Common myeloid progenitor, CD34-positive (primary cell): ENCODE results near the gene SVIL.
"Not testable (repeated sequence)": the region's sequence is repeated elsewhere in the genome, so short reads cannot be mapped to it uniquely, and the experiment has no call there.

Source experiments
- CTCF ChIA-PET: fragments of 350-600 bp; sonication (Branson Sonifier 250); formaldehyde crosslinking; loops from one replicate; lab custom pipeline; 2021; ENCODE audit warnings: antibody characterized with exemption; lab: Charles Lee
- POLR2A ChIA-PET: fragments of 350-600 bp; sonication (Branson Sonifier 250); formaldehyde crosslinking; loops from one replicate; lab custom pipeline; 2021; ENCODE audit warnings: antibody characterized with exemption; lab: Charles Lee
- DNase-seq, 3 donors: peaks; one replicate each; pipeline versions ENCODE4 v3.0.0 to v3.0.0-alpha.2; 2013
- H3K27ac ChIP-seq, 2 experiments: 1 replicate in 1 of 2; 2 replicates in 1 of 2; pipeline ENCODE4 v1.7.0; 2013; ENCODE audit warnings: inconsistent platforms in 2 of 2, low read length in 2 of 2, mild to moderate bottlenecking in 2 of 2, low read depth in 1 of 2, moderate library complexity in 1 of 2; ENCODE audit not compliant: severe bottlenecking in 2 of 2, insufficient read depth in 1 of 2, poor library complexity in 1 of 2
- H3K27me3 ChIP-seq, 5 experiments: replicated peaks in 2 of 5; 1 replicate in 3 of 5; 2 replicates in 2 of 5; pipeline versions ENCODE4 v1.6.1 to v1.7.0; 2013; ENCODE audit warnings: low read length in 4 of 5, mild to moderate bottlenecking in 2 of 5, moderate library complexity in 2 of 5, inconsistent platforms in 1 of 5; ENCODE audit not compliant: insufficient read depth in 5 of 5, control insufficient read depth in 4 of 5
- H3K36me3 ChIP-seq, 4 experiments: 1 replicate in 2 of 4; 2 replicates in 2 of 4; pipeline versions ENCODE4 v1.6.1 to v1.7.0; 2013; ENCODE audit warnings: low read length in 3 of 4, control low read depth in 1 of 4, mild to moderate bottlenecking in 1 of 4; ENCODE audit not compliant: control insufficient read depth in 4 of 4, insufficient read depth in 4 of 4
- H3K4me1 ChIP-seq, 4 experiments: 1 replicate in 3 of 4; 2 replicates in 1 of 4; pipeline versions ENCODE4 v1.6.1 to v1.7.1; 2013; ENCODE audit warnings: low read length in 3 of 4, mild to moderate bottlenecking in 3 of 4, control low read depth in 1 of 4, inconsistent platforms in 1 of 4, moderate library complexity in 1 of 4; ENCODE audit not compliant: control insufficient read depth in 4 of 4, insufficient read depth in 4 of 4; ENCODE audit errors: control extremely low read depth in 1 of 4
- H3K4me3 ChIP-seq, 7 experiments: 1 replicate in 4 of 7; 2 replicates in 3 of 7; pipeline versions ENCODE4 v1.5.1 to v1.7.0; 2013; ENCODE audit warnings: mild to moderate bottlenecking in 7 of 7, low read length in 6 of 7, moderate library complexity in 6 of 7, inconsistent platforms in 2 of 7, low read depth in 2 of 7, control low read depth in 1 of 7; ENCODE audit not compliant: insufficient read depth in 4 of 7, control insufficient read depth in 1 of 7; ENCODE audit errors: extremely low read depth in 1 of 7
- H3K9me3 ChIP-seq, 5 experiments: 1 replicate in 4 of 5; 2 replicates in 1 of 5; pipeline versions ENCODE4 v1.6.1 to v1.7.1; 2013; ENCODE audit warnings: low read length in 4 of 5, mild to moderate bottlenecking in 2 of 5, inconsistent platforms in 1 of 5, low read depth in 1 of 5, moderate library complexity in 1 of 5; ENCODE audit not compliant: control insufficient read depth in 4 of 5, insufficient read depth in 2 of 5; ENCODE audit errors: control extremely low read depth in 1 of 5
- WGBS: methylation state at CpG from one replicate; pipeline ENCODE4 v1.1.5; 2013; ENCODE audit not compliant: insufficient coverage; 5-methylcytosine and 5-hydroxymethylcytosine counted together

SVIL gene

DNA sequence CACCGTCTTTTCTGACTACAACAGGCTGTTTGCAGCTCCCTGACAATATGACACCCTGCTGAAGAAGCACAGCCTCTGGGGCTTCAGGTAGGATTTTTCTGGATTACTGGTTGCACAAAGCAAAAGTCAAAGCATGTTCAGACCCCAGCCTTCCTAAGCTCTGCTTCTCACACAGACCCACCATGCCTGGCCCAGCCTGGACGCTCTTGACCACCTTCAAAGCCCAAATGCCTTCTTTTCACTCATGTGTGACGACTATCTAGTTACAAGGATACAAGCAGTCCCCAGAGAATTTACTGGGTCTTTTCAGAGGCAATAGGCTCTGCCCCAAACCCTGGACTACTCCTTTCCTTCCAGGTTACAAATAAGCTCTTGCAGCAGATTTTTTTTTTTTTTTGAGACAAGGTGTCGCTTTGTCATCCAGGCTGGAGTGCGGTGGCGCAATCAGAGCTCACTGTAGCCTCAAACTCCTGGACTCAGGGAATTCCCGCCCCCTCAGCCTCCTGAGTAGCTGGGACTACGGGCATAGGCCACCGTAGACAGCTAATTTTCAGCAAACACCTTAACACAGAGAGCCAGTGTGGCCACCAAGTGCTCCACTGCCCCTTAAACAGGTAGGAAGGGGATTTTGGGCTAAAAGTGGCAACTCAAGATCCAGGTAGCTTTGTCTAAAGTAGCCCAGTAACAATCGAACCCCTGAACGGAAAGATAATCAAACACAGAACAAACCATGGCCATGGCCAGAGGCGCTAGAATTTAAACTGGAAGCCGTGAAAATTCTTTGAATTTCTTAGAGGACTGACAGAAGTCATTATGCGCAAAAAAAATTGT, 16.2 kb downstream of the SVIL start:
- no peak overlapping the region for H3K4me3 ChIP-seq
- no peaks in the 10 kb centered on the region for H3K27me3 ChIP-seq
- peaks cover 0 to 2% (median 0%) of the 10 kb centered on the region in 4 experiments for H3K36me3 ChIP-seq
- CTCF ChIA-PET = interaction anchor here (1.0 to 1.5 kb wide), 4 partner anchors 11 to 28 kb away, joined by 3 to 5 read pairs (median 4); no protein-coding TSS in a partner anchor
- POLR2A ChIA-PET = interaction anchor here (0.5 to 0.7 kb wide), 2 partner anchors 29 to 41 kb away, joined by 3 to 4 read pairs; no protein-coding TSS in a partner anchor
- over 99% methylated on average over 8 of the region's 14 CpGs for WGBS
- H3K27ac ChIP-seq = no peak overlapping the region
- no peaks in the 10 kb centered on the region for H3K4me1 ChIP-seq
- no peaks in the 10 kb centered on the region for H3K9me3 ChIP-seq
- no peak for DNase-seq

DNA sequence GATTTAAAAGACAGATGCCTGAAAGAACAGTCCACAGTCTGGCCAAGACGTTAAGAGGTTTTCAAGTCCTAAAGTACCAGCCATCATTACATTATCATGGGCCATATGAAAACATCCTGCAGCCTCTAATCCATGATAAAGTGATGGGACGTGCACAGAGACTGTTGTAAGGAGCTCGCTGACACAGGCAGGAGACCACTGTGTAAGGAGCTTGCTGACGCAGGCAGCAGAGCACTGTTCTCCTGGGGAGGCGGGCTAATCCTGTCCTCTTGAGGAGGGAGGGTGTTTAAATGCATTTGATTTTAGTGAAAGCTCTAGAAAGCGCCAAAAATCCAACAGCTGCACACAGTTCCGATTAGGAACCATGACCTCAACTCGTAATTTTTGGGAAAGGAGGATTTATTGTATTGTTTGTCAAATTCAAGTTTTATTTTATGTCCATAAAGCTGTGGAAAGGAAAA, 16.9 kb downstream of the SVIL start:
- Histone ChIP-seq H3K9me3 (no peaks in the 10 kb centered on the region), H3K27me3 (no peaks in the 10 kb centered on the region), H3K4me3 (no peak overlapping the region), H3K27ac (no peak overlapping the region), H3K4me1 (no peaks in the 10 kb centered on the region), H3K36me3 (peaks cover 0 to 2% (median 0%) of the 10 kb centered on the region in 4 experiments)
- no peak for DNase-seq
- 94% methylated on average over 8 of the region's 8 CpGs for WGBS
- POLR2A ChIA-PET = no interaction called here
- CTCF ChIA-PET = interaction anchor here (1.0 to 1.5 kb wide), 4 partner anchors 10 to 27 kb away, joined by 3 to 5 read pairs (median 4); no protein-coding TSS in a partner anchor

DNA sequence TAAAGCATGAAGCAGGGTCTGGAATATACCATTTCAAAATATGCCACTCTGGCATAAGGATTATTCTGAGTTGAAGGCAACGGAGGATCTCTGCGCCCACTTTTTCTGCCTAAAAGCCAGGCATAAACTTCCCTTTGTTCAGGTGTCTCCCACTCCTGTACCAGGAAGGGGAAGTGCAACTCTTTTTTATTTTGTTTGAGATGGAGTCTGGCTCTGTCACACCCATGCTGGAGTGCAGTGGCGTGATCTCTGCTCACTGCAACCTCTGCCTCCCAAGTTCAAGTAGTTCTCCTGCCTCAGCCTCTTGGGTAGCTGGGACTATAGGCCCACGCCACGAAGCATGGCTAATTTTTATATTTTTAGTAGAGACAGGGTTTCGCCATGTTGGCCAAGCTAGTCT, 18.2 kb downstream of the SVIL start:
- POLR2A ChIA-PET = no interaction called here

DNA sequence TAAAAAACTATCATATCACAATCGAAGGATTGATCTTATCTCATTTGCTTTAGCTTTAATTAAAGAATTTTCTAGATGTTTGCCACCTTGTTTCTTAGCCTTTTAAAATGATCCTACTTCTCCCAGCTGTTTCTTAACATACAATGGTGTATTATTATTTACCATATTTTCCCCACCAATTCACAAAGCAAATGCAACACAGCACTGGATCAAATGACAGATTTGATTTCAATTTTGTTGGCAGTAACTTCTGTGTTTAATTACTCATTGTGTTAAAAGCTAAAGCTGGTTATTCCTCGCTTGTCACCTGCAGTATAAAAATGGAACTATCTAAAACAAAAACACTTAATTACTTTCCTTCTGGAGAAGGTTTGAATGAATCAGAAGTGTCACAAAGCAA, 19.6 kb downstream of the SVIL start:
- CTCF ChIA-PET = interaction anchor here (1.0 to 1.4 kb wide), 2 partner anchors 14 to 24 kb away, joined by 3 read pairs; no protein-coding TSS in a partner anchor
- POLR2A ChIA-PET = no interaction called here
- Histone ChIP-seq H3K36me3 (peaks cover 0 to 2% (median 0%) of the 10 kb centered on the region in 4 experiments), H3K9me3 (peaks cover 0 to 4% (median 0%) of the 10 kb centered on the region in 5 experiments), H3K4me1 (no peaks in the 10 kb centered on the region), H3K27me3 (no peaks in the 10 kb centered on the region), H3K27ac (no peak overlapping the region), H3K4me3 (no peak overlapping the region)
- DNase-seq = no peak
- no CpG with 5 or more reads among the region's 2 CpGs for WGBS

More for the DNA sequence above, 18.2 kb downstream of the SVIL start:
- H3K27ac ChIP-seq = no peak overlapping the region
- peaks cover 0 to 2% (median 0%) of the 10 kb centered on the region in 4 experiments for H3K36me3 ChIP-seq
- peaks cover 0 to 2% (median 0%) of the 10 kb centered on the region in 5 experiments for H3K9me3 ChIP-seq
- CTCF ChIA-PET = no interaction called here
- no peak for DNase-seq
- H3K4me1 ChIP-seq = no peaks in the 10 kb centered on the region
- WGBS = 100% methylated on average over 5 of the region's 6 CpGs
- H3K27me3 ChIP-seq = no peaks in the 10 kb centered on the region
- no peak overlapping the region for H3K4me3 ChIP-seq

DNA sequence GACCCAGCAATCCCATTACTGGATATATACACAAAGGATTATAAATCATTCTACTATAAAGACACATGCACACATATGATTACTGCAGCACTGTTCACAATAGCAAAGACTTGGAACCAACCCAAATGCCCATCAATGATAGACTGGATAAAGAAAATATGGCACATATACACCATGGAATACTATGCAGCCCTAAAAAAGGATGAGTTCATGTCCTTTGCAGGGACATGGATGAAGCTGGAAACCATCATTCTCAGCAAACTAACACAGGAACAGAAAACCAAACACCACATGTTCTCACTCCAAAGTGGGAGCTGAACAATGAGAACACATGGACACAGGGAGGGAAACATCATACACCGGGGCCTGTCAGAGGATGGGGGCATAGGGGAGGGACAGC, 20.5 kb downstream of the SVIL start:
- CTCF ChIA-PET = interaction anchor here (1.4 kb wide), 1 partner anchor 13 kb away, joined by 3 read pairs; no protein-coding TSS in a partner anchor
- H3K4me1 ChIP-seq, H3K36me3 ChIP-seq, H3K27ac ChIP-seq, H3K9me3 ChIP-seq, H3K27me3 ChIP-seq, H3K4me3 ChIP-seq, POLR2A ChIA-PET, DNase-seq: not testable (repeated sequence)
- no CpG with 5 or more reads among the region's 1 CpG for WGBS

DNA sequence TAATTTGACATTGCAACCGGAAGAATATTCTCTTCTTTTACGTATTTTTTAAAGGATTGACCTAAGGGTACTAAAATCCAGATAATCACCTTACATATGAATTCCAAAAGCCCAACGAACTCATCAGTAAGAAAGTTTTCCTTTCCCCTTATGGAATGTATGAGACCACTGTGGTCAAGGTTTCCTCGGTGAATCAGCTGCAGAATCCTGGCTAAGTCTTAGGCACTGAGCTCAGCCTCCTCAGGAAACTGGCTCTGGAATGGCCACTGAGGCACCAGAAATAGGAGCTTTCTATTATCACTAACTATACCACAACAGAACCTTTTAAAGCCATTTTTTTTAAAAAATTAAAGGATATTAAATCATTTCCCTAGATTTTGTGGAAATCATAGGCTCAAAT, 21.0 kb downstream of the SVIL start:
- POLR2A ChIA-PET = no interaction called here
- CTCF ChIA-PET = no interaction called here
- WGBS = 96% methylated on average over 3 of the region's 4 CpGs
- H3K27ac ChIP-seq = no peak overlapping the region
- H3K36me3 ChIP-seq = peaks cover 0 to 10% (median under 1%) of the 10 kb centered on the region in 4 experiments
- no peak overlapping the region for H3K4me3 ChIP-seq
- no peaks in the 10 kb centered on the region for H3K4me1 ChIP-seq
- no peak for DNase-seq
- no peaks in the 10 kb centered on the region for H3K27me3 ChIP-seq
- peaks cover 0 to 13% (median 8%) of the 10 kb centered on the region in 5 experiments for H3K9me3 ChIP-seq

DNA sequence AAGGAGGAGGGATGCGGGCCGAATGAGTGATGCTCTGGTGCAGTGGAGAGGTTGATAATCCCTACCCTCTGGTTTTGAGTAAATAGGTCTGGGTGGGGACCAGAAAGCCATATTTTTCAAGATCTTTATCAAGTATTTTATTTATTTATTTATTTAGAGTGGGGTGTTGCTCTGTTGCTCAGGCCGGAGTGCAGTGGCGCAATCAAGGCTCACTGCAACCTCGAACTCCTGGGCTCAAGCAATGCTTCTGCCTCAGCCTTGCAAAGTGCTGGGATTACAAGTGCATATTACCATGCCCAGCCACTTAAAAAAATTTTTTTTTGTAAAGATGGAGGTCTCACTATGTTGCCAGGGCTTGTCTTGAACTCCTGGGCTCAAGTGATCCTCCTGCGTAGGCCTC, 21.6 kb downstream of the SVIL start:
- no peak for DNase-seq
- ChIA-PET POLR2A (no interaction called here), CTCF (no interaction called here)
- H3K9me3 ChIP-seq = peaks cover 0 to 18% (median 9%) of the 10 kb centered on the region in 5 experiments
- no peak overlapping the region for H3K4me3 ChIP-seq
- no peaks in the 10 kb centered on the region for H3K4me1 ChIP-seq
- 100% methylated on average over 1 of the region's 6 CpGs for WGBS
- peaks cover 0 to 11% (median under 1%) of the 10 kb centered on the region in 4 experiments for H3K36me3 ChIP-seq
- no peaks in the 10 kb centered on the region for H3K27me3 ChIP-seq
- no peak overlapping the region for H3K27ac ChIP-seq
